HEK293 (cell line): Measurements from ENCODE around the gene AGO3.

Source experiments
- CTCF ChIA-PET: fragments of 350-600 bp; formaldehyde crosslinking; extraction: SDS; loops from one replicate; lab custom pipeline; 2021; ENCODE audit warnings: antibody characterized with exemption; lab: Yijun Ruan, JAX
- POLR2A ChIA-PET: fragments of 300-600 bp; formaldehyde crosslinking; extraction: SDS; loops from one replicate; lab custom pipeline; 2020; ENCODE audit warnings: antibody characterized with exemption, inconsistent platforms; lab: Yijun Ruan, JAX
- H3K27ac ChIP-seq: fragments of 200-500 bp; sonication (Bioruptor generic); 2 replicates; pipeline ENCODE4 v1.5.1; 2014; ENCODE audit warnings: low read depth, low read length, control low read depth, inconsistent platforms; ENCODE audit errors: extremely low read depth
- H3K36me3 ChIP-seq, 2 experiments: fragments of 200-500 bp in 1 of 2; sonication (Bioruptor generic) in 1 of 2; 1 replicate in 1 of 2; 2 replicates in 1 of 2; pipeline ENCODE4 v1.5.1; 2014 to 2017; ENCODE audit warnings: inconsistent platforms in 2 of 2, low read length in 2 of 2; ENCODE audit not compliant: control insufficient read depth in 2 of 2, insufficient read depth in 1 of 2
- H3K4me1 ChIP-seq: fragments of 200-500 bp; sonication (Bioruptor generic); 2 replicates; pipeline ENCODE4 v1.5.1; 2014; ENCODE audit warnings: mild to moderate bottlenecking, low read length, inconsistent platforms; ENCODE audit not compliant: control insufficient read depth, insufficient read depth
- H3K4me3 ChIP-seq: 2 replicates; pipeline ENCODE4 v1.5.1; 2011; ENCODE audit warnings: low read depth, mild to moderate bottlenecking, control low read depth, low read length, moderate library complexity
- H3K9me3 ChIP-seq: fragments of 200-500 bp; sonication (Bioruptor generic); 2 replicates; pipeline ENCODE4 v1.5.1; 2014; ENCODE audit warnings: low read depth, low read length, inconsistent platforms; ENCODE audit not compliant: control insufficient read depth, insufficient read depth
- BCL11B ChIP-seq: fragments of 450-650 bp; formaldehyde crosslinking; IDR thresholded peaks from 2 replicates; pipeline ENCODE4 v1.5.1; 2016; ENCODE audit warnings: low read depth, missing biosample characterization, missing genetic modification characterization
- FEZF1 ChIP-seq: fragments of 450-650 bp; formaldehyde crosslinking; IDR thresholded peaks from 2 replicates; pipeline ENCODE4 v1.5.1; 2016; ENCODE audit warnings: missing biosample characterization, missing genetic modification characterization
- GLIS2 ChIP-seq: fragments of 450-650 bp; formaldehyde crosslinking; IDR thresholded peaks from 2 replicates; pipeline ENCODE4 v1.5.1; 2016; ENCODE audit warnings: missing biosample characterization, missing genetic modification characterization
- KLF8 ChIP-seq: fragments of 450-650 bp; formaldehyde crosslinking; IDR thresholded peaks from 2 replicates; pipeline ENCODE4 v1.5.1; 2016; ENCODE audit warnings: missing biosample characterization, missing genetic modification characterization
- PRDM1 ChIP-seq: fragments of 450-650 bp; formaldehyde crosslinking; IDR thresholded peaks from 2 replicates; pipeline ENCODE4; 2016; ENCODE audit warnings: missing biosample characterization, missing genetic modification characterization
- SETDB1 ChIP-seq: IDR thresholded peaks from one replicate; pipeline ENCODE4 v1.6.1; 2017; ENCODE audit warnings: mild to moderate bottlenecking, low read length, moderate library complexity, mixed read lengths; ENCODE audit not compliant: insufficient read length
- SP3 ChIP-seq: fragments of 450-650 bp; formaldehyde crosslinking; IDR thresholded peaks from 2 replicates; pipeline ENCODE4 v1.5.1; 2016; ENCODE audit warnings: missing biosample characterization, missing genetic modification characterization
- ZBTB21 ChIP-seq: fragments of 450-650 bp; formaldehyde crosslinking; IDR thresholded peaks from 2 replicates; pipeline ENCODE4 v1.5.1; 2017; ENCODE audit warnings: missing biosample characterization, missing genetic modification characterization
- ZFP3 ChIP-seq: fragments of 450-650 bp; formaldehyde crosslinking; IDR thresholded peaks from 2 replicates; pipeline ENCODE4 v1.5.1; 2016; ENCODE audit warnings: low read depth, missing biosample characterization, missing genetic modification characterization
- ZNF114 ChIP-seq: fragments of 450-650 bp; formaldehyde crosslinking; IDR thresholded peaks from 2 replicates; pipeline ENCODE4 v1.5.0; 2017; ENCODE audit warnings: missing biosample characterization, missing genetic modification characterization
- ZNF146 ChIP-seq: fragments of 450-650 bp; formaldehyde crosslinking; IDR thresholded peaks from 2 replicates; pipeline ENCODE4 v1.5.1; 2016; ENCODE audit warnings: missing biosample characterization, missing genetic modification characterization
- ZNF202 ChIP-seq: fragments of 450-650 bp; formaldehyde crosslinking; IDR thresholded peaks from 2 replicates; pipeline ENCODE4 v1.5.1; 2016; ENCODE audit warnings: missing biosample characterization, missing genetic modification characterization, borderline replicate concordance
- ZNF239 ChIP-seq: fragments of 450-650 bp; formaldehyde crosslinking; IDR thresholded peaks from 2 replicates; pipeline ENCODE4 v1.5.1; 2016; ENCODE audit warnings: missing biosample characterization, missing genetic modification characterization
- ZNF248 ChIP-seq: fragments of 450-650 bp; formaldehyde crosslinking; IDR thresholded peaks from 2 replicates; pipeline ENCODE4 v1.5.1; 2017; ENCODE audit warnings: missing biosample characterization, missing genetic modification characterization
- ZNF391 ChIP-seq: fragments of 450-650 bp; formaldehyde crosslinking; IDR thresholded peaks from 2 replicates; pipeline ENCODE4 v1.5.1; 2016; ENCODE audit warnings: low read depth, missing biosample characterization, missing genetic modification characterization, borderline replicate concordance
- ZNF404 ChIP-seq: fragments of 450-650 bp; formaldehyde crosslinking; IDR thresholded peaks from 2 replicates; pipeline ENCODE4 v1.5.1; 2017; ENCODE audit warnings: missing biosample characterization, missing genetic modification characterization
- ZNF433 ChIP-seq: fragments of 450-650 bp; formaldehyde crosslinking; IDR thresholded peaks from 2 replicates; pipeline ENCODE4 v1.5.1; 2016; ENCODE audit warnings: missing biosample characterization, missing genetic modification characterization, low read depth
- ZNF658 ChIP-seq: fragments of 450-650 bp; formaldehyde crosslinking; IDR thresholded peaks from 2 replicates; pipeline ENCODE4; 2016; ENCODE audit warnings: missing biosample characterization, missing genetic modification characterization
- ZNF701 ChIP-seq: fragments of 450-650 bp; formaldehyde crosslinking; IDR thresholded peaks from 2 replicates; pipeline ENCODE4 v1.5.1; 2016; ENCODE audit warnings: missing biosample characterization, missing genetic modification characterization
- ZSCAN23 ChIP-seq: fragments of 450-650 bp; formaldehyde crosslinking; IDR thresholded peaks from 2 replicates; pipeline ENCODE4 v1.5.1; 2016; ENCODE audit warnings: missing biosample characterization, missing genetic modification characterization
- TF ChIP-seq, protein P1 (sequence below): fragments of 450-650 bp; formaldehyde crosslinking; IDR thresholded peaks from 2 replicates; pipeline ENCODE4 v1.5.1; 2017; ENCODE audit warnings: missing biosample characterization, missing genetic modification characterization
- TF ChIP-seq, protein P2 (sequence below): fragments of 450-650 bp; formaldehyde crosslinking; IDR thresholded peaks from 2 replicates; pipeline ENCODE4 v1.5.1; 2016; ENCODE audit warnings: missing biosample characterization, missing genetic modification characterization
- TF ChIP-seq, protein P3 (sequence below): fragments of 450-650 bp; formaldehyde crosslinking; IDR thresholded peaks from 2 replicates; pipeline ENCODE4 v1.5.1; 2017; ENCODE audit warnings: missing biosample characterization, missing genetic modification characterization
- TF ChIP-seq, protein P4 (sequence below): fragments of 450-650 bp; formaldehyde crosslinking; conservative IDR thresholded peaks from 2 replicates; pipeline ENCODE4 v1.5.1; 2016; ENCODE audit warnings: low read depth, missing biosample characterization, missing genetic modification characterization
- TF ChIP-seq, protein P5 (sequence below): fragments of 450-650 bp; formaldehyde crosslinking; IDR thresholded peaks from 2 replicates; pipeline ENCODE4 v1.5.1; 2016; ENCODE audit warnings: missing biosample characterization, missing genetic modification characterization
- TF ChIP-seq, protein P6 (sequence below): fragments of 450-650 bp; formaldehyde crosslinking; IDR thresholded peaks from 2 replicates; pipeline ENCODE4 v1.5.1; 2017; ENCODE audit warnings: missing biosample characterization, missing genetic modification characterization

Gene AGO3

DNA sequence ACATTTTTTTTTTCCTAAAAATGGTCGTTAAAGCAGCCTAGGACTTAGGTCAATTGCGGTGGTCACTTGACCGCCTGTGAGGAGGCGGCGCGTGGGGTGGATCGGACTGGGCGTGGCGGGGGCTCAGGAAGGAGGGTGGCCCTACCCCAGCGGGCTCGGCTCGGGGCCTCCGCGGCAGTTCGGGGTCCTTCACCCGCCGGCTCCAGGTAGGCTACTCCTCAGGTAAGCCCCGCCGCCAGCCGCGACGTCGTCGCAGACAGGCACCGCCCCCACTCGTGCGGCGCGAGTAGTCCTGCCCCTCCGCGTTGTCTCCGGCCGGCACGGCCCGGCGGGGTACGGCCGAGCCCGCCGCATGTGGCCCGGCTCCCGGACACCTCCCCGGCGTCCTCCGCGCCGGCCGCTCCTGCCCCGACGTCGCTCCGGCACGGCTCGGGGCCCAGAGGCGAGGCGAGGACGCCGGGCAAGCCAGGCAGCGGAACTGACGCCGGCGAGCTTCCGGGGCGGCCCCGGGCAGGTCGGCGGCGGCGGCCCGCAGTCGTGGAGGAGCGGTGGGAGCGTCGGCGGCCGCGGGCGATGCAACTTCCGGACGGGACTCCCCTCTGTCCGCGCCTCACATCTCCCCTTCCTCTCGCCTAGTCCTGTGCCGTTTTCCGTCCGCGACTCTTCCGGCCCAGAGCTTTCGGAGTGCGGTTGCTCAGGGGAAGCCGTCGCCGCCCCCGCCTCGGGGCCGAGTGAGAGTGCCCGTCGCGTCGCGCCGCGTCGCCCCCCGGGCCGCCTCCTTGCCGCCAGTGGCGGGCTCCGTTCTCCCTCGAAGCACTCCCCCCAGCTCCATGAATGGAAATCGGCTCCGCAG, at the start of gene AGO3:
AGO3 (plus strand) TSS at position 513 of the 853 bp plus-strand sequence; CDS start at position 835, 322 bp downstream.
- ChIA-PET POLR2A (interaction anchor here (0.5 to 2.3 kb wide), 7 partner anchors 8 to 520 kb away, joined by 3 to 13 read pairs (median 3); partner anchors contain the start of genes AGO1, CLSPN and OSCP1), CTCF (interaction anchor here (0.5 to 1.4 kb wide), 7 partner anchors 48 to 417 kb away, joined by 3 to 7 read pairs (median 4); partner anchors contain the start of gene AGO1)
- peak within 1 kb of the TSS; percentile 96 for H3K27ac ChIP-seq
- no peaks in the 10 kb centered on the region for H3K9me3 ChIP-seq
- H3K4me3 ChIP-seq: peak within 1 kb of the TSS; percentile 95
- H3K36me3 ChIP-seq: peaks cover 0 to 11% of the 10 kb centered on the region in 2 experiments; a peak in 1 of 3 replicates
- peaks cover 22% of the 10 kb centered on the region for H3K4me1 ChIP-seq
- TF ChIP-seq BCL11B (tag by site-specific recombination) (0 out of 2 replicates have a peak, but pooled peaks have one; percentile 32), ZNF658 (tag by site-specific recombination) (no peak), ZBTB21 (no peak), ZNF146 (tag by site-specific recombination) (peak; percentile 3; the same call in 1 of the 2 replicates), ZNF433 (tag by site-specific recombination) (no peak), ZNF404 (tag by site-specific recombination) (no peak), SETDB1 (no peak), PRDM1 (tag by site-specific recombination) (peak; percentile 55; the same call in 1 of the 2 replicates), ZNF391 (tag by site-specific recombination) (peak; percentile 37; the same call in 1 of the 2 replicates), ZNF248 (tag by site-specific recombination) (no peak), ZNF202 (no peak), SP3 (tag by site-specific recombination) (peak; percentile 89), ZSCAN23 (tag by site-specific recombination) (no peak), ZNF239 (tag by site-specific recombination) (no peak), ZFP3 (no peak), ZNF114 (tag by site-specific recombination) (no peak), FEZF1 (tag by site-specific recombination) (peak; percentile 84), GLIS2 (tag by site-specific recombination) (peak; percentile 91), KLF8 (tag by site-specific recombination) (peak; percentile 89), ZNF701 (tag by site-specific recombination) (no peak)
- TF ChIP-seq, protein P1, sequence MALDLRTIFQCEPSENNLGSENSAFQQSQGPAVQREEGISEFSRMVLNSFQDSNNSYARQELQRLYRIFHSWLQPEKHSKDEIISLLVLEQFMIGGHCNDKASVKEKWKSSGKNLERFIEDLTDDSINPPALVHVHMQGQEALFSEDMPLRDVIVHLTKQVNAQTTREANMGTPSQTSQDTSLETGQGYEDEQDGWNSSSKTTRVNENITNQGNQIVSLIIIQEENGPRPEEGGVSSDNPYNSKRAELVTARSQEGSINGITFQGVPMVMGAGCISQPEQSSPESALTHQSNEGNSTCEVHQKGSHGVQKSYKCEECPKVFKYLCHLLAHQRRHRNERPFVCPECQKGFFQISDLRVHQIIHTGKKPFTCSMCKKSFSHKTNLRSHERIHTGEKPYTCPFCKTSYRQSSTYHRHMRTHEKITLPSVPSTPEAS: no peak
- TF ChIP-seq, protein P2, sequence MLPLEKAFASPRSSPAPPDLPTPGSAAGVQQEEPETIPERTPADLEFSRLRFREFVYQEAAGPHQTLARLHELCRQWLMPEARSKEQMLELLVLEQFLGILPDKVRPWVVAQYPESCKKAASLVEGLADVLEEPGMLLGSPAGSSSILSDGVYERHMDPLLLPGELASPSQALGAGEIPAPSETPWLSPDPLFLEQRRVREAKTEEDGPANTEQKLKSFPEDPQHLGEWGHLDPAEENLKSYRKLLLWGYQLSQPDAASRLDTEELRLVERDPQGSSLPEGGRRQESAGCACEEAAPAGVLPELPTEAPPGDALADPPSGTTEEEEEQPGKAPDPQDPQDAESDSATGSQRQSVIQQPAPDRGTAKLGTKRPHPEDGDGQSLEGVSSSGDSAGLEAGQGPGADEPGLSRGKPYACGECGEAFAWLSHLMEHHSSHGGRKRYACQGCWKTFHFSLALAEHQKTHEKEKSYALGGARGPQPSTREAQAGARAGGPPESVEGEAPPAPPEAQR: no peak
- TF ChIP-seq, protein P3, sequence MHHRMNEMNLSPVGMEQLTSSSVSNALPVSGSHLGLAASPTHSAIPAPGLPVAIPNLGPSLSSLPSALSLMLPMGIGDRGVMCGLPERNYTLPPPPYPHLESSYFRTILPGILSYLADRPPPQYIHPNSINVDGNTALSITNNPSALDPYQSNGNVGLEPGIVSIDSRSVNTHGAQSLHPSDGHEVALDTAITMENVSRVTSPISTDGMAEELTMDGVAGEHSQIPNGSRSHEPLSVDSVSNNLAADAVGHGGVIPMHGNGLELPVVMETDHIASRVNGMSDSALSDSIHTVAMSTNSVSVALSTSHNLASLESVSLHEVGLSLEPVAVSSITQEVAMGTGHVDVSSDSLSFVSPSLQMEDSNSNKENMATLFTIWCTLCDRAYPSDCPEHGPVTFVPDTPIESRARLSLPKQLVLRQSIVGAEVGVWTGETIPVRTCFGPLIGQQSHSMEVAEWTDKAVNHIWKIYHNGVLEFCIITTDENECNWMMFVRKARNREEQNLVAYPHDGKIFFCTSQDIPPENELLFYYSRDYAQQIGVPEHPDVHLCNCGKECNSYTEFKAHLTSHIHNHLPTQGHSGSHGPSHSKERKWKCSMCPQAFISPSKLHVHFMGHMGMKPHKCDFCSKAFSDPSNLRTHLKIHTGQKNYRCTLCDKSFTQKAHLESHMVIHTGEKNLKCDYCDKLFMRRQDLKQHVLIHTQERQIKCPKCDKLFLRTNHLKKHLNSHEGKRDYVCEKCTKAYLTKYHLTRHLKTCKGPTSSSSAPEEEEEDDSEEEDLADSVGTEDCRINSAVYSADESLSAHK (tag by site-specific recombination): no peak
- TF ChIP-seq, protein P4, sequence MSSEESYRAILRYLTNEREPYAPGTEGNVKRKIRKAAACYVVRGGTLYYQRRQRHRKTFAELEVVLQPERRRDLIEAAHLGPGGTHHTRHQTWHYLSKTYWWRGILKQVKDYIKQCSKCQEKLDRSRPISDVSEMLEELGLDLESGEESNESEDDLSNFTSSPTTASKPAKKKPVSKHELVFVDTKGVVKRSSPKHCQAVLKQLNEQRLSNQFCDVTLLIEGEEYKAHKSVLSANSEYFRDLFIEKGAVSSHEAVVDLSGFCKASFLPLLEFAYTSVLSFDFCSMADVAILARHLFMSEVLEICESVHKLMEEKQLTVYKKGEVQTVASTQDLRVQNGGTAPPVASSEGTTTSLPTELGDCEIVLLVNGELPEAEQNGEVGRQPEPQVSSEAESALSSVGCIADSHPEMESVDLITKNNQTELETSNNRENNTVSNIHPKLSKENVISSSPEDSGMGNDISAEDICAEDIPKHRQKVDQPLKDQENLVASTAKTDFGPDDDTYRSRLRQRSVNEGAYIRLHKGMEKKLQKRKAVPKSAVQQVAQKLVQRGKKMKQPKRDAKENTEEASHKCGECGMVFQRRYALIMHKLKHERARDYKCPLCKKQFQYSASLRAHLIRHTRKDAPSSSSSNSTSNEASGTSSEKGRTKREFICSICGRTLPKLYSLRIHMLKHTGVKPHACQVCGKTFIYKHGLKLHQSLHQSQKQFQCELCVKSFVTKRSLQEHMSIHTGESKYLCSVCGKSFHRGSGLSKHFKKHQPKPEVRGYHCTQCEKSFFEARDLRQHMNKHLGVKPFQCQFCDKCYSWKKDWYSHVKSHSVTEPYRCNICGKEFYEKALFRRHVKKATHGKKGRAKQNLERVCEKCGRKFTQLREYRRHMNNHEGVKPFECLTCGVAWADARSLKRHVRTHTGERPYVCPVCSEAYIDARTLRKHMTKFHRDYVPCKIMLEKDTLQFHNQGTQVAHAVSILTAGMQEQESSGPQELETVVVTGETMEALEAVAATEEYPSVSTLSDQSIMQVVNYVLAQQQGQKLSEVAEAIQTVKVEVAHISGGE (tag by site-specific recombination): peak; percentile 99
- TF ChIP-seq, protein P5, sequence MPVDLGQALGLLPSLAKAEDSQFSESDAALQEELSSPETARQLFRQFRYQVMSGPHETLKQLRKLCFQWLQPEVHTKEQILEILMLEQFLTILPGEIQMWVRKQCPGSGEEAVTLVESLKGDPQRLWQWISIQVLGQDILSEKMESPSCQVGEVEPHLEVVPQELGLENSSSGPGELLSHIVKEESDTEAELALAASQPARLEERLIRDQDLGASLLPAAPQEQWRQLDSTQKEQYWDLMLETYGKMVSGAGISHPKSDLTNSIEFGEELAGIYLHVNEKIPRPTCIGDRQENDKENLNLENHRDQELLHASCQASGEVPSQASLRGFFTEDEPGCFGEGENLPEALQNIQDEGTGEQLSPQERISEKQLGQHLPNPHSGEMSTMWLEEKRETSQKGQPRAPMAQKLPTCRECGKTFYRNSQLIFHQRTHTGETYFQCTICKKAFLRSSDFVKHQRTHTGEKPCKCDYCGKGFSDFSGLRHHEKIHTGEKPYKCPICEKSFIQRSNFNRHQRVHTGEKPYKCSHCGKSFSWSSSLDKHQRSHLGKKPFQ (tag by site-specific recombination): peak; percentile 38; the same call in 1 of the 2 replicates
- TF ChIP-seq, protein P6, sequence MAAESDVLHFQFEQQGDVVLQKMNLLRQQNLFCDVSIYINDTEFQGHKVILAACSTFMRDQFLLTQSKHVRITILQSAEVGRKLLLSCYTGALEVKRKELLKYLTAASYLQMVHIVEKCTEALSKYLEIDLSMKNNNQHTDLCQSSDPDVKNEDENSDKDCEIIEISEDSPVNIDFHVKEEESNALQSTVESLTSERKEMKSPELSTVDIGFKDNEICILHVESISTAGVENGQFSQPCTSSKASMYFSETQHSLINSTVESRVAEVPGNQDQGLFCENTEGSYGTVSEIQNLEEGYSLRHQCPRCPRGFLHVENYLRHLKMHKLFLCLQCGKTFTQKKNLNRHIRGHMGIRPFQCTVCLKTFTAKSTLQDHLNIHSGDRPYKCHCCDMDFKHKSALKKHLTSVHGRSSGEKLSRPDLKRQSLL (tag by site-specific recombination): no peak; the same call in 1 of the 2 replicates
